ENCODE data around the gene RALGDS. TPM values are rescaled to one million over a fixed set of nuclear protein-coding genes. Genes with fewer than 3 reads are reported as not detected.
"Not testable (repeated sequence)": the region's sequence is repeated elsewhere in the genome, so short reads cannot be mapped to it uniquely, and the experiment has no call there.

RALGDS gene
- polyA plus RNA-seq, 2 donors, result 47.8 to 67.9 TPM

DNA sequence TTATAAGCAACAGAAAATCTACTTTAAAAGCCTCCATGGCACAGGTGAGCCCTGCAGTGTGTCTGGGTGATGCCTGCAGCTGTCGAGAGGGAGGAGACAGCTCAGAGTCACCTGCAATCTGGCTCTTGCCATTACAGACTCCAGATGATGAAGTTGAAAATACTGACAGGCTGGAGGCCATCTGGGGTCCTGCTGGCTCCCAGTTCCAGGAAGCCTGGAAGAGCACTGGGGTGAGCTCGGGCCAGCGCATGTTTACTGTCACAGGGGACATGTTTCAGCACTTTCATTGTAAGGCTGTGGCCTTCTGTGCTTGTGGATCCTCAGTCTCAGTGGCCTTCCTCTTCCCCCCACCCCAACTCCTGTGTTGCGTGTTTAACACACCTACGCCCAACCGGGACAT is 30.9 kb downstream of the RALGDS start:
- 62 to 80% methylated on average over 6 of the region's 6 CpGs for WGBS, 2 donors
- Histone ChIP-seq H3K4me3 (ENCODE audit: low read depth in 1 of 2, low read length in 2 of 2) (no peak overlapping the region), H3K36me3 (ENCODE audit: control insufficient read depth in 2 of 2, insufficient read depth in 2 of 2, low read length in 1 of 2) (no peaks in the 10 kb centered on the region), H3K4me1 (ENCODE audit: control insufficient read depth in 2 of 2, insufficient read depth in 2 of 2, low read length in 1 of 2) (no peaks in the 10 kb centered on the region), H3K27me3 (ENCODE audit: control insufficient read depth in 1 of 2, insufficient read depth in 2 of 2, low read length in 2 of 2) (no peaks in the 10 kb centered on the region), H3K9me3 (ENCODE audit: control insufficient read depth in 2 of 2, insufficient read depth in 1 of 2, low read depth in 1 of 2, low read length in 1 of 2) (no peaks in the 10 kb centered on the region), H3K27ac (ENCODE audit: low read depth in 2 of 2, low read length in 1 of 2) (no peak overlapping the region)

DNA sequence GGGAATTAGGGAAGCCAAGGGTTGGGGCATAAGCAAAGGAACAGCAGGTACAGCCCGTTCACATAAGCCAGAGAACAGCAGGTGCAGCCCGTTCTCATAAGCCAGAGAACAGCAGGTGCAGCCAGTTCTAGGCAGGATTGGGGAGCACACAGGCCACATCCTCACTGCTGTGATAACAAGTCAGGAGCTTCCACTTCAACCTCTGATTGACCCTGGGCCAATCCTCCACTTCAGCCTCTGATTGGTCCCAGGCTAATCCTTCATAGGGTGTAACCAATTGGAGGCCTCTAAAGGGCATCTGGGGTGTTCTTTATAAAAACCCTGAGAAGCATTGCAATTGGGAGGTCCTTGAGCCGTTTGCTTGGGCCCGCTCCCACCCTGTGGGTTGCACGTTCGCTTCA is 31.8 kb downstream of the RALGDS start:
- Histone ChIP-seq H3K4me3 (ENCODE audit: low read depth in 1 of 2, low read length in 2 of 2) (no peak overlapping the region), H3K4me1 (ENCODE audit: control insufficient read depth in 2 of 2, insufficient read depth in 2 of 2, low read length in 1 of 2) (no peaks in the 10 kb centered on the region), H3K27me3 (ENCODE audit: control insufficient read depth in 1 of 2, insufficient read depth in 2 of 2, low read length in 2 of 2) (no peaks in the 10 kb centered on the region), H3K9me3 (ENCODE audit: control insufficient read depth in 2 of 2, insufficient read depth in 1 of 2, low read depth in 1 of 2, low read length in 1 of 2) (no peaks in the 10 kb centered on the region), H3K27ac (ENCODE audit: low read depth in 2 of 2, low read length in 1 of 2) (peak overlapping the region in 1 of 2 donors; percentile 36), H3K36me3 (ENCODE audit: control insufficient read depth in 2 of 2, insufficient read depth in 2 of 2, low read length in 1 of 2) (no peaks in the 10 kb centered on the region)
- 59 to 79% methylated on average over 6 of the region's 6 CpGs for WGBS, 2 donors

DNA sequence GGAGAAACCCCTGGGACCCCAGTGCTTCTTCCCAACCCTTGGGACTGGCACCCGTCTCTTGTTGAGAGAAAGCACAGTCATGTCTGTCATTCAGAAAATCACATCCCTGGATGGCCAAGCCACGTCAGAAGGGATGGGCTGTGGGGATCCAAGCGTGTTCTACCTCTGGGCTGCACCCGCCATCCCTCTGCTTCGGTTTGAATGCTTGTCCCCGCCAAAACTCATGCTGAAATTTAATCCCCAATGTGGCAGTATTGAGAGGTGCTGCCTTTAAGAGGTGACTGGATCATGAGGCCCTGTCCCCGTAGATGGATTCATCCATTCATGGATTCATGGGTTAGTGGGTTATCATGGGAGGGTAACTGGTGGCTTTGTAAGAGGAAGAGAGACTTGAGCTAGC is 32.3 kb downstream of the RALGDS start:
- Histone ChIP-seq H3K4me1 (ENCODE audit: control insufficient read depth in 2 of 2, insufficient read depth in 2 of 2, low read length in 1 of 2) (no peaks in the 10 kb centered on the region), H3K9me3 (ENCODE audit: control insufficient read depth in 2 of 2, insufficient read depth in 1 of 2, low read depth in 1 of 2, low read length in 1 of 2) (no peaks in the 10 kb centered on the region), H3K27me3 (ENCODE audit: control insufficient read depth in 1 of 2, insufficient read depth in 2 of 2, low read length in 2 of 2) (no peaks in the 10 kb centered on the region), H3K4me3 (ENCODE audit: low read depth in 1 of 2, low read length in 2 of 2) (no peak overlapping the region), H3K27ac (ENCODE audit: low read depth in 2 of 2, low read length in 1 of 2) (peak overlapping the region in 1 of 2 donors; percentile 36), H3K36me3 (ENCODE audit: control insufficient read depth in 2 of 2, insufficient read depth in 2 of 2, low read length in 1 of 2) (no peaks in the 10 kb centered on the region)
- 77 to 90% methylated on average over 7 of the region's 7 CpGs for WGBS, 2 donors

DNA sequence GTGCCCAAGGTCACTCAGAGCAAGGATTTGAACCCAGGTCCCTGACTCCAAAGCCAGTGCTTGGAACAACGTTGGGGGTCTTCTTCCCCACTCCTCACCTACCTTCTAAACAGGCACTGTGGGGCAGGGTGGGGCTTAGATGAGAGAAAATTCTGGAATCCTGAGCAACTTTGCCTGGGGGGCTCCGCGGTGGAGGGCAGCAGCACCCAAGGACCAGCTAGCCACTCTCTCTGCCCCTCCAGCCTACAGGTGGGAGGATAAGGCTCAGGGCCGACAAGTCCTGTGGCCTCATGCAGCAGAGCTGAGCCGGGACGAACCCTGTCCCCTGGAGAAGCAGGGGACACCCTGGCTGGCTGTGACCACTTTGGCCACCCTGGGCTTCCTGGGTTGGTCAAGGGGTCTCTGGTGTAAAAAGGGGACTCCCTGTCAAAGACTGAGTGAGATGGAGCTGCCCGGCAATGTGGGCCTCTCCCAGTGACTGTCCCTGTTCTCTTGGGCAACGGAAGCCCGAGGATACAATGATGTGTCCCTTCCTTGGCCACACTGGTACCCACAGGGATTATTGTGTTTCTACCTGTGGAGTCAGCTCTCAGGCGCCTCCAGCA is 32.8 kb downstream of the RALGDS start:
- Histone ChIP-seq H3K4me1 (ENCODE audit: control insufficient read depth in 2 of 2, insufficient read depth in 2 of 2, low read length in 1 of 2) (no peaks in the 10 kb centered on the region), H3K9me3 (ENCODE audit: control insufficient read depth in 2 of 2, insufficient read depth in 1 of 2, low read depth in 1 of 2, low read length in 1 of 2) (no peaks in the 10 kb centered on the region), H3K27me3 (ENCODE audit: control insufficient read depth in 1 of 2, insufficient read depth in 2 of 2, low read length in 2 of 2) (no peaks in the 10 kb centered on the region), H3K4me3 (ENCODE audit: low read depth in 1 of 2, low read length in 2 of 2) (no peak overlapping the region), H3K27ac (ENCODE audit: low read depth in 2 of 2, low read length in 1 of 2) (no peak overlapping the region), H3K36me3 (ENCODE audit: control insufficient read depth in 2 of 2, insufficient read depth in 2 of 2, low read length in 1 of 2) (no peaks in the 10 kb centered on the region)
- 80 to 92% methylated on average over 10 of the region's 10 CpGs for WGBS, 2 donors

DNA sequence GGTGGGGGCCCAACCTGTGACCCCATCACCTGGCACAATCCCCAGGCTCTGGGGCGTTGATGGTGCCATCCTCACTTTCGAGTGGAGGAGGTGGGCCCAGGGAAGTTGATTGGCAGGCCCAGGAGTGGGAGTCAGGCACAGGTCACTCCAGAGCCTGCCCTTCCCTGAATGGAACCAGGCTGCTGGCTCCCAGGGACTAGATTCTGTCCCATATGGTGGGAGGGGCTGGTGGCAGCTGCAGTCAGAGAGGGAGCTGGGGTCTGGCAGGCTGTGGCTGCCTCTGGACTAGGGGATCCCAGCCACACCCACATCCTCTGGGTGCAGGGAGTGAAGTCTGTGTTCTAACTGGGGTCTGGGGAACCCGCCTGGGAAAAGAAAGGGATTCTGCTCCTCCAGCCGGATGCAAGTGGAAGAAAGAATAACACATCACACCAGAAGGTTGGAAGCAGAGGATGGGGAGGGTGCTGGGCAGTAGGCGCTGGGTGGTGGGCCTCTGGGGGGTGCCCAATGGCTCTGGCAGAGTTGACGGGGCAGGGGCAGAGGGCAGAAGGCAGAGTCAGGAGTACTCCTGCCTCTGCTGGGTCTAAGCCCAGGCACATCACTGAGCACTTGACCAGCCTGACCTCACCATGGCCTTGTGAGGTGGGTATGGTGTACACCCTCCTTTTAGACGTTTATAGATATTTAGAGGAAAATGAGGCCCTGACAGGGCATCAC is 33.5 kb downstream of the RALGDS start:
- no peak overlapping the region for H3K27ac ChIP-seq (ENCODE audit: low read depth in 2 of 2, low read length in 1 of 2)
- no peaks in the 10 kb centered on the region for H3K9me3 ChIP-seq (ENCODE audit: control insufficient read depth in 2 of 2, insufficient read depth in 1 of 2, low read depth in 1 of 2, low read length in 1 of 2)
- no peaks in the 10 kb centered on the region for H3K36me3 ChIP-seq (ENCODE audit: control insufficient read depth in 2 of 2, insufficient read depth in 2 of 2, low read length in 1 of 2)
- H3K4me1 ChIP-seq (ENCODE audit: control insufficient read depth in 2 of 2, insufficient read depth in 2 of 2, low read length in 1 of 2), result no peaks in the 10 kb centered on the region
- WGBS, 2 donors, result 66 to 69% methylated on average over 7 of the region's 7 CpGs
- no peaks in the 10 kb centered on the region for H3K27me3 ChIP-seq (ENCODE audit: control insufficient read depth in 1 of 2, insufficient read depth in 2 of 2, low read length in 2 of 2)
- no peak overlapping the region for H3K4me3 ChIP-seq (ENCODE audit: low read depth in 1 of 2, low read length in 2 of 2)

DNA sequence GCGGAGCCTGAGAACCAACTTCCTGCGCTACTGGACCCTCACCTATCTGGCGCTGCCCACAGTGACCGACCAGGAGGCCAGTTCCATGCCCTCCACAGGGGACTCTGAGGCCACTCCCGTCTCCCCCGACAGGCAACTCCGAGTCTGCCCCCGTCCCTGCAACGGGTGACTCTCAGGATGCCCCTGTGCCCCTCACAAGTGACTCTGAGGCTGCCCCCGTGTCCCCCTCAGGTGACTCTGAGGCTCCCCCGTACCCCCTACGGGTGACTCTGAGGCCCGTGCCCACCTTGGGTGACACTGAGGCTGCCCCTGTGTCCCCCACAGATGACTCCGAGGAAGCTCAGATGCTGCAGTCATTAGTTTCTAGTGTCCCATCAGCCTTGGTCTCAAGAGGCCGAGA is 34.1 kb downstream of the RALGDS start:
- WGBS, 2 donors, result 60 to 84% methylated on average over 11 to 15 of the region's 15 CpGs
- Histone ChIP-seq H3K27me3 (ENCODE audit: control insufficient read depth in 1 of 2, insufficient read depth in 2 of 2, low read length in 2 of 2) (no peaks in the 10 kb centered on the region), H3K36me3 (ENCODE audit: control insufficient read depth in 2 of 2, insufficient read depth in 2 of 2, low read length in 1 of 2) (no peaks in the 10 kb centered on the region)

DNA sequence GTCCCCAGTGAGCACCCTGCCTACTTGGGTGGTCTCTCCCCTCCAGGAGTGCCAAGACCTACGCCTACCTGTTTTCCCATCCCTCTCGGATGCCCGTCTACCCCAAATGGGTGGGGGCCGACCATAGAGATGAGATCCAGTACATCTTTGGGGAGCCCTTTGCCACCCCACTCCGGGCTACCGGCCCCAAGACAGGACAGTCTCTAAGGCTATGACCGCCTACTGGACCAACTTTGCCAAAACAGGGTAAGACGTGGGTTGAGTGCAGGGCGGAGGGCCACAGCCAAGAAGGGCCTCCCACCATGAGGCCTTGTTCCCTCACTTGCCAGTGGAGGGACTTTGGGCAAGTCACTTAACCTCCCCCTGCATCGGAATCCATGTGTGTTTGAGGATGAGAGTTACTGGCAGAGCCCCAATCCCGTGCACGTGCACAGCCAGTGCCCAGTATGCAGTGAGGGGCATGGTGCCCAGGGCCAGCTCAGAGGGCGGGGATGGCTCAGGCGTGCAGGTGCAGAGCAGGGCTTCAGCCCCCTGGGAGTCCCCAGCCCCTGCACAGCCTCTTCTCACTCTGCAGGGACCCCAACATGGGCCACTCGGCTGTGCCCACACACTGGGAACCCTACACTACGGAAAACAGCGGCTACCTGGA is 34.7 kb downstream of the RALGDS start:
- WGBS, 2 donors, result 80 to 86% methylated on average over 16 of the region's 17 CpGs
- H3K9me3 ChIP-seq (ENCODE audit: control insufficient read depth in 2 of 2, insufficient read depth in 1 of 2, low read depth in 1 of 2, low read length in 1 of 2); H3K36me3 ChIP-seq (ENCODE audit: control insufficient read depth in 2 of 2, insufficient read depth in 2 of 2, low read length in 1 of 2); H3K27me3 ChIP-seq (ENCODE audit: control insufficient read depth in 1 of 2, insufficient read depth in 2 of 2, low read length in 2 of 2); H3K4me3 ChIP-seq (ENCODE audit: low read depth in 1 of 2, low read length in 2 of 2); H3K27ac ChIP-seq (ENCODE audit: low read depth in 2 of 2, low read length in 1 of 2); H3K4me1 ChIP-seq (ENCODE audit: control insufficient read depth in 2 of 2, insufficient read depth in 2 of 2, low read length in 1 of 2): not testable (repeated sequence)

More for the DNA sequence above, 34.1 kb downstream of the RALGDS start:
- H3K4me1 ChIP-seq (ENCODE audit: control insufficient read depth in 2 of 2, insufficient read depth in 2 of 2, low read length in 1 of 2), result no peaks in the 10 kb centered on the region
- no peak overlapping the region for H3K27ac ChIP-seq (ENCODE audit: low read depth in 2 of 2, low read length in 1 of 2)
- no peaks in the 10 kb centered on the region for H3K9me3 ChIP-seq (ENCODE audit: control insufficient read depth in 2 of 2, insufficient read depth in 1 of 2, low read depth in 1 of 2, low read length in 1 of 2)
- H3K4me3 ChIP-seq (ENCODE audit: low read depth in 1 of 2, low read length in 2 of 2), result no peak overlapping the region

DNA sequence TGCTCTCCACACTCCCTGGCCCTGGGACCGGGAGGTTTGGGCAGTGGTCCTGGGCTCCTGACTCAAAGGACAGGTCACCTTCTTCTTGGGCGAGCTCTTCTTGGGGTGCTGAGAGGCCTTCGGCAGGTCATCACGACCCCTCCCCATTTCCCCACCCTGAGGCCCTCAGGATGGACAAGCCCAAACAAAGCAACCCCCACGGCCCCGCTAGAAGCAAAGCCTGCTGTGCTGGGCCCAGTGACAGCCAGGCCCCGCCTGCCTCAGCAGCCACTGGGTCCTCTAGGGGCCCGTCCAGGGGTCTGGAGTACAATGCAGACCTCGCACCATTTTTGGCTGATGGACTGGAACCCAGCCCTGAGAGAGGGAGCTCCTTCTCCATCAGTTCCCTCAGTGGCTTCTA is 37.4 kb downstream of the RALGDS start:
- H3K27ac ChIP-seq (ENCODE audit: low read depth in 2 of 2, low read length in 1 of 2); H3K36me3 ChIP-seq (ENCODE audit: control insufficient read depth in 2 of 2, insufficient read depth in 2 of 2, low read length in 1 of 2); H3K27me3 ChIP-seq (ENCODE audit: control insufficient read depth in 1 of 2, insufficient read depth in 2 of 2, low read length in 2 of 2); H3K4me1 ChIP-seq (ENCODE audit: control insufficient read depth in 2 of 2, insufficient read depth in 2 of 2, low read length in 1 of 2); H3K4me3 ChIP-seq (ENCODE audit: low read depth in 1 of 2, low read length in 2 of 2); H3K9me3 ChIP-seq (ENCODE audit: control insufficient read depth in 2 of 2, insufficient read depth in 1 of 2, low read depth in 1 of 2, low read length in 1 of 2): not testable (repeated sequence)
- WGBS, 2 donors, result 42 to 58% methylated on average over 6 to 8 of the region's 9 CpGs

DNA sequence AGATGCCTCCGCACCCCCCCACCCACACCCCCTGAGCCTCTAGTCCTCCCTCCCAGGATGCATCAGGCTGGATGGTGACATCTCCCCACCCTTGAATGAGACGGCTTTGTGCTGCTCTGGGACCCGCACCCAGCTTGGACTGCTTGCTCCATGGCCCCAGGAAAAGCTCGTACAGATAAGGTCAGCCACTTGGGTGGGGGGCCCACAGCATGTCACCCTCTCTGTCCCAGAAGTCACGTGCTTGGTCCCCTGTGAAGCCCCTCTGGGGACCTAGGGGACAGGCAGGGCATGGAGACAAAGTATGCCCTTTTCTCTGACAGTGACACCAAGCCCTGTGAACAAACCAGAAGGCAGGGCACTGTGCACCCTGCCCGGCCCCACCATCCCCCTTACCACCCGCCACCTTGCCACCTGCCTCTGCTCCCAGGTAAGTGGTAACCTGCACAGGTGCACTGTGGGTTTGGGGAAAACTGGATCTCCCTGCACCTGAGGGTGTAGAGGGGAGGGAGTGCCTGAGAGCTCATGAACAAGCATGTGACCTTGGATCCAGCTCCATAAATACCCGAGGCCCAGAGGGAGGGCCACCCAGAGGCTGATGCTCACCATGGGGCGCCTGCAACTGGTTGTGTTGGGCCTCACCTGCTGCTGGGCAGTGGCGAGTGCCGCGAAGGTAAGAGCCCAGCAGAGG is 38.9 kb downstream of the RALGDS start:
- H3K27ac ChIP-seq (ENCODE audit: low read depth in 2 of 2, low read length in 1 of 2); H3K4me1 ChIP-seq (ENCODE audit: control insufficient read depth in 2 of 2, insufficient read depth in 2 of 2, low read length in 1 of 2); H3K36me3 ChIP-seq (ENCODE audit: control insufficient read depth in 2 of 2, insufficient read depth in 2 of 2, low read length in 1 of 2); H3K9me3 ChIP-seq (ENCODE audit: control insufficient read depth in 2 of 2, insufficient read depth in 1 of 2, low read depth in 1 of 2, low read length in 1 of 2); H3K27me3 ChIP-seq (ENCODE audit: control insufficient read depth in 1 of 2, insufficient read depth in 2 of 2, low read length in 2 of 2); H3K4me3 ChIP-seq (ENCODE audit: low read depth in 1 of 2, low read length in 2 of 2): not testable (repeated sequence)
- WGBS, 2 donors, result 59 to 77% methylated on average over 5 to 6 of the region's 12 CpGs
